Inferior parietal cortex (tissue), 1 donor: ENCODE results near the gene CFAP251.
A peak's percentile ranks its signal among the peaks of the same experiment; 100 is the strongest.

Experiments
- DNase-seq: peaks from one replicate; pipeline ENCODE4 v3.0.0-alpha.2; 2016; ENCODE audit errors: extremely low spot score

The CFAP251 gene

DNA sequence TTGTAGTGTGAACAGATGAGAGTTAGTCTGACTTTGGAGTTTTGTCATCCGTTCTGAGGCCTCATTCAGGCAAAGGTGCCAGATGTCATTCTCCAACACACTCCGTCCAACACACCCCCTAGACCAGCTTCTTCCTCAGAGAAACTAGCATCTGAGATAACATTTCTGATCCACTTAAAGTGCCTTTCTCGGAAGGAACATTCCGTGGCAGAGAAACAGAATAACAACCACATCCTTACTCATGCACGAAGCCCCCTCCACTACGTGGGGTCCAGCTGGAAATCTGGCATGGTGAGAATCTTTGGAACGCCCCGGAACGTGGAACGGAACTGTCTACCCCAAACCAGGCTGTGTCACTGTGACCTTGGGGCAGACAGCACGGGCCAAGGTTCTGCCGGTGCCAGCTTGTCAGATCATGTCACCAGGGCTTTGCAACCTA, 86.3 kb downstream of the CFAP251 start:
- no peak for DNase-seq

- no peak for DNase-seq
Observed at GRCh38 chr12:122005252-122005776, 86.9 kb downstream of the CFAP251 start.

DNA sequence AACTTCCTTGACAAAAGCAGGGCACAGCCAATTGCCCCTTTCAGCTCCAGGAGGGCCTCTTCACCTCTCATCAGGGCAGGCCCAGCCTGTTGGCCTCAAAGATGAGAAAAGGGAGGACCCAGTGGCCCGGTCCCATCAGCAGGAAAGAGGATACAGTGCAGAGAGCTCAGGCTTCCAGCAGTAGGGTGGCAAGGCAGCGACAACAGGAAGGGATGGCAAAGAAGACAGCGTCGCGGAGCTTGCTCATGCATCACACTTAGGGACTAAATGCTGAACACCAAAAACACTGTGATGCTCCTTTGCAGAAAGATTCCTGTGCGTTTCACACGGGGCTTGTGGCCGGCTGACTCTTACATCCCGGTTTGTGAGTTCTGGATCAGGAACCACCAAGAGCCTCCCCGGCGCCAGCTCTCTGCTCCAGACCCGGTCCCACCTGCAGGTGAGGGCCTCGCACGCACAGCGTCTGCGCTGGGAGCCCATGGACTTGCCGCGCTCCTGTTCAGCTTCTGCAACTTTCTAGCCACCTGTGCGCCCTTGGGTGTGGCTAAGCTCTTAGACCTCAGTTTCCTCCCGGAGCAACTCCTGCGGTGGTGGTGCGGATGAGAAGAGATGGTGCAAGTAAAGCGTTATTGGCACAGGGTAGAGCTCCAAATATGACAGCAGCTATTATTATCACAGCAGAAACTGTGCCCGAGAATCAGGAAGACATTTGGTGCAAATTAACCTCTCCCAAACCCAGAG, 88.0 kb downstream of the CFAP251 start:
- DNase-seq, result no peak

GRCh38 chr12:122009741-122010140, 91.3 kb downstream of the CFAP251 start:
- DNase-seq, result no peak

GRCh38 chr12:122012184-122012583, 93.8 kb downstream of the CFAP251 start:
- no peak for DNase-seq

DNA sequence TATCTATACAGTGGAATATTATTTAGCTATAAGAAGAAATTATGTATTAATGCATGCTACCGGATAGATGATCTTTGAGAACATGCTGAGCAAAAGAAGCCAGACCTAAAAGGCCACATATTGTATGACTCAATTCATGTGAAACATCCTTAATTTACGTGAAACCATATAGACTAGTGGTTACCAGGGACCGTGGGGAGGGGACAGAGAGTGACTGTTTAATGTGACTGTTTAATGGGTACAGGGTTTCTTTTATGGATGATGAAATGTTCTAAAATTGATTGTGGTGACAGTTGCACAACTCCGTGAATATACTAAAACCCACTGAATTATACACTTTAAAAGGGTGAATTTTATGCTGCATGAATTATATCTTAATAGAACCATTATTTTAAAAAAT, 94.7 kb downstream of the CFAP251 start:
- DNase-seq, result no peak

- no peak for DNase-seq
Observed at GRCh38 chr12:122013791-122014590, 95.6 kb downstream of the CFAP251 start.

DNA sequence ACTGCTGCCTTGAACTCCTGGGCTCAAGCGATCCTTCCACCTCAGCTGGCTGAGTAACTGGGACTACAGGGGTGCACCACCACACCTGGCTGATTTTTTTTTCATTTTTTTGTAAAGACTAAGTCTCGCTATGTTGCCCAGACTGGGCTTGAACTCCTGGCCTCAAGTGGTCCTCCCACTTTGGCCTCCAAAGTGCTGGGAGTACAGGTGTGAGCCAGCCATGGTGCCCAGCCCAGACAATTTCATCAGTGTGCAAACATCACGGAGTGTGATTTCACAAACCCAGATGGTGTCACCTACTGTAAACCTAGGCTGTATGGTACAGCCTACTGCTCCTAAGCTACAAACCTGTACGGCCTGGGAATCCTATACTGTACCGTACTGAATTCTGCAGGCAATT, 96.4 kb downstream of the CFAP251 start:
- DNase-seq, result no peak

- DNase-seq, result no peak
Observed at GRCh38 chr12:122018457-122018856, 100.1 kb downstream of the CFAP251 start.

GRCh38 chr12:122018937-122019336, 100.5 kb downstream of the CFAP251 start:
- no peak for DNase-seq

DNA sequence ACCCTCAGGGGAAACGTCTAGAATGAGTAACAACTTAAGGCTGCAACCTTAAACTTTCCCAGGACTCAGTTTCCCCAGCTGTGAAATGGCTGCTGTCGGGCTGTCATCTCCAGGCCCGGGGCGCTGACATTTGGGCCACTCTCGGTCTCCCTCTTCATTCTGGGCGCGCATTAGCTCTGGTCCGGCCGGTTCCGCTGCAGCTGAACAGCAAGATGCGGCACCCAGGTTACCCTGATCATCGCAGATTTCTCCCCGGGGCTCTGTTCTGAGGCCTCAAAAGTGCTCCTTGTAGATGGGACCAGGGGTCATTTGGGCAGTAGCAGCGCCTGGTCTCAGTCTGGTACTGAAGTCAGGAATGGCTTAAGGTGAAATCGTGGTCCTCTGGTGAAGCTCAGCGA, 102.4 kb downstream of the CFAP251 start:
- DNase-seq, result no peak

- DNase-seq, result no peak
Observed at GRCh38 chr12:122021193-122021821, 102.9 kb downstream of the CFAP251 start.

DNA sequence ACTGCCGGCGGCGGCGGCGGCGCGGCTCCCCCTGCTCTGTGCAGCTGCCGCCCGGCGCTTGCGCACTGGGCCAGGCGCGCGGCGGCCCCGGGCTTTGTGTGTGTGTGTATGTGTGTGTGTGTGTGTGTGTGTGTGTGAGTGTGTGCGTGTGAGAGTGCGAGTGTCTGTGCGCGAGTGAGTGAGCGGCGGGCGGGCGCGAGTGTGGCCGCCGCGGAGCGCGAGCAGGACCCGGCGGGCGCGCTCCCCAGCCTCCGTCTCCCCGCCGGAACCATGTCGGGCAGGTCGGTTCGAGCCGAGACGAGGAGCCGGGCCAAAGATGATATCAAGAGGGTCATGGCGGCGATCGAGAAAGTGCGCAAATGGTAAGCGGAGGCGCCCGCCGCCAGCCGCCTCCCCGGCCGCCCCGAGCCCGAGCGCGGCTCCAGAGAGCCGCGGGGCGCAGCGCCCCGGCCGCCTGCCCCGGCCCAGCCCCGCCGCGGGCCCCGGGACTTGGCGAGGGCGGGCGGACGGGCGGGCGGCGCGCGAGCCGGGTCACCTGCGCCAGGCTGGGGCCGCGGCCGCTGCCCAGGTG, 103.5 kb downstream of the CFAP251 start, which contains the start of gene BCL7A:
TSS of gene BCL7A (plus strand) at position 63 of the 571 bp plus-strand sequence. CDS start at position 271, 208 bp downstream.
- DNase-seq, result peak; percentile 56

GRCh38 chr12:122022393-122023338, 104.3 kb downstream of the CFAP251 start:
- no peak for DNase-seq

GRCh38 chr12:122023339-122024131, 105.1 kb downstream of the CFAP251 start:
- peak; percentile 65 for DNase-seq

DNA sequence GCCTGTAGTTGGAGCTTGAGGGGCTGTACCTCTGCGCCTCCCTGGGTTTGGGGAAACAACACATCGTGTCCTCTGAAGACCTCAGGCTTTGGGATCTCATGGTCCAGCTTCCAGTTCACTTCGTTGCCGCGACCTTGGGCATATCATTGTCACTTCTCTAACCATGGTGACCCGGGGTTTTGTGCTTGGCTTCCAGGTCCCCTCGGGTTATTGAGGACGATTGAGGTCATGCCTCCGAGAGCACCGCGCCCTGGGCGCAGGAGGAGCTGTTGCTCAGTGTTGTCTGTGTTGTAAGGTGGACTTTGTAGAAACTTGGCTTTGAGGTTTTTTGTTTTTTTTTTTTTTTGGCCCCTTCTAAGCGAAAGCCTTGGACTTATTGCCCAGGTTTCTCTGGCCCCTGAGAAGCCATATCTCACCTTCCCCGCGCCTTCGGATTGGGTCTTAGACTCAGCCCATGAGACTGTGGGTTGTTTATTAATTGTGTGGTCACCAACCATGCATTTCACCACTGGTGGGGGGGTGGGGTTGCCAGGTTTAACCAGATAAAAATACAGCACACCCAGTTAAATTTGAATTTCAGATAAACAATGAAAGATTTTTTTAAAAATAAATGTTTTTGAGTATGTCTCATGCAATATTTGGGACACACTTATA, 105.9 kb downstream of the CFAP251 start:
- no peak for DNase-seq

DNA sequence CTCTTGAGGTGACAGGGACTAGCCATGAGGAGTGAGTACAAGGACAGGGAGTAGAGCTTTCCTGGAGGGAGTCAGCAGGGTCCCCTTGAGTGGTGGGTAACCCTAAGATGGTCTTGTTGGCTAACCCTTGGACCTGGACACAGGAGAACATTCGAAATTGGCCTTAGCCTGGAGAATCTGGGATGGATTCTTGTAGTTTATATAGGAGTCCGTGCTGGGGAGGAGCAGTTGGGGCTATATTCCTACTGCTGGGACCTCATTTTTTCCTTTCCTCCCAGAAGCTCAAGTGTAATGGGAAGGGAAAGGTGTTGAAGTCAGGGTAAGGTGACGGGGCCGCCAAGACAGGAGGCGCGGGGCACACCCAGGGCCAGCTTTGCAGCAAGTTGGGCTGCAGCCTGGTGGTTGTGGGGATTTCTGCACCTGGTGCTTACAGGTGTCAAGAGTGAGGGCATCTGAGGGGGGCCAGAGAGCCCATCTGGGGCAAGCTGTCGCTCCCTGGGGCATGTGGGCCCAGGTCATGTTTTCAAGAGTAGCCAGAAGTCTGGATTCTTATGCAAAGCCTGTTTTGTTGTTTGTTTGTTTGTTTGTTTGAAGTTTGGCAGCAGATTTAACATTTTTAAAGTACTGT, 108.4 kb downstream of the CFAP251 start:
- DNase-seq, result no peak

DNA sequence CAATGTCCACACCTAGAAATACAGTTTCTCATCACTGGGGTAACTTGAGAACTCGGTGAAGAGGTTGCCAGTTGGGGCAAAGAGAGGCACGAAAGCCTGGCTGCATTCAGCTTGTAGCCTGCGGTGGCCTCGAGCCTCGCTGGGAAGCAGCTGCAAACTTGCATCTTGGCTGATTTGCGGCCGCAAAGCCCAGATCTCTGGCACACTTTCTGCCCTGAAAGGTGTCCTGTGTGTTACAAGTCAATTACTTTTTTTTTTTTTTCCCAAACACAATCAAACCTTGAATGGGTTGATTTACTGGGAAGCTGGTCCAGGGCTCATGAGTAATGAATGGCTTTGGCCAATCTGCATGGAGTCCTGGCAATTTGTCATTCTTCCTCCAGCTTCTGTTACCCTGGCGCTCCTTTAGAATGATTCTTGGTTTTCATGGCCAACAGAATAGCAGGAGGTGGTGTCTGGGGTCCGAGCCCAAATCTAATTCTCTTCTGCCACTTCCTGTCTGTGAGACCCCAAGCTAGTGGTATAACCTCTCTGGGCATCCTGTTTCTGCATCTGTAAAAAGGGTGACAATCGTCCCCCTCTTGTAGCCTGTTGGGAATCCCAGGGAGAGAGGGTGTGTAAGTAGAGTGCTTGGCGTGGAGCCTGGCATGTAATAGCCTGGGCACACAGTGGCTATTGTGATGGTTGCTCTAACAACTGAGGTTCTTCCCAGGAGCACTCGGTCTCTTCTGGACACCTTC, 109.9 kb downstream of the CFAP251 start:
- peak; percentile 27 for DNase-seq
